H1 (cell line): ENCODE measurements around the gene MYOM1.

Experiments
- CTCF ChIP-seq, 3 experiments: IDR thresholded peaks; 1 replicate in 2 of 3; 2 replicates in 1 of 3; pipeline versions ENCODE4 v1.5.1 to v1.6.1; 2011; ENCODE audit warnings: low read length in 3 of 3, mild to moderate bottlenecking in 3 of 3, inconsistent platforms in 2 of 3, low read depth in 1 of 3, moderate library complexity in 1 of 3; ENCODE audit not compliant: insufficient read depth in 1 of 3; ENCODE audit errors: control extremely low read depth in 1 of 3
- EP300 ChIP-seq, 2 experiments: IDR thresholded peaks; 1 replicate in 1 of 2; 2 replicates in 1 of 2; pipeline ENCODE4 v1.6.1; 2011 to 2012; ENCODE audit warnings: low read depth in 2 of 2, low read length in 2 of 2, mild to moderate bottlenecking in 2 of 2, borderline replicate concordance in 1 of 2, inconsistent platforms in 1 of 2, moderate library complexity in 1 of 2
- EZH2 ChIP-seq: fragments of 200-600 bp; sonication (generic); IDR thresholded peaks from 2 replicates; pipeline ENCODE4 v1.7.1; 2012; ENCODE audit warnings: low read depth, mild to moderate bottlenecking, moderate library complexity, low read length, inconsistent platforms; ENCODE audit not compliant: severe bottlenecking
- JUN ChIP-seq: IDR thresholded peaks from 2 replicates; pipeline ENCODE4 v1.6.1; 2011; ENCODE audit warnings: low read depth, mild to moderate bottlenecking, improper control_type of control experiment, low read length
- KDM5A ChIP-seq: fragments of 200-600 bp; IDR thresholded peaks from 2 replicates; pipeline ENCODE4 v1.7.1; 2012; ENCODE audit warnings: mild to moderate bottlenecking, low read length, inconsistent platforms, mixed read lengths
- POLR2AphosphoS5 ChIP-seq: IDR thresholded peaks from 2 replicates; pipeline ENCODE4 v1.6.1; 2011; ENCODE audit warnings: low read depth, low read length
- RFX5 ChIP-seq: IDR thresholded peaks from 2 replicates; pipeline ENCODE4 v1.6.1; 2011; ENCODE audit warnings: low read depth, low read length, improper control_type of control experiment, borderline replicate concordance
- SP4 ChIP-seq: IDR thresholded peaks from 2 replicates; pipeline ENCODE4 v1.6.1; 2012; ENCODE audit warnings: low read length, inconsistent platforms
- SUZ12 ChIP-seq: fragments of 200-600 bp; sonication (generic); IDR thresholded peaks from 2 replicates; pipeline ENCODE4 v1.6.1; 2012; ENCODE audit warnings: mild to moderate bottlenecking, inconsistent platforms, low read length, moderate library complexity, mixed read lengths
- TF ChIP-seq, protein P1 (sequence below): IDR thresholded peaks from 2 replicates; pipeline ENCODE4 v1.6.1; 2012; ENCODE audit warnings: inconsistent platforms

DNA sequence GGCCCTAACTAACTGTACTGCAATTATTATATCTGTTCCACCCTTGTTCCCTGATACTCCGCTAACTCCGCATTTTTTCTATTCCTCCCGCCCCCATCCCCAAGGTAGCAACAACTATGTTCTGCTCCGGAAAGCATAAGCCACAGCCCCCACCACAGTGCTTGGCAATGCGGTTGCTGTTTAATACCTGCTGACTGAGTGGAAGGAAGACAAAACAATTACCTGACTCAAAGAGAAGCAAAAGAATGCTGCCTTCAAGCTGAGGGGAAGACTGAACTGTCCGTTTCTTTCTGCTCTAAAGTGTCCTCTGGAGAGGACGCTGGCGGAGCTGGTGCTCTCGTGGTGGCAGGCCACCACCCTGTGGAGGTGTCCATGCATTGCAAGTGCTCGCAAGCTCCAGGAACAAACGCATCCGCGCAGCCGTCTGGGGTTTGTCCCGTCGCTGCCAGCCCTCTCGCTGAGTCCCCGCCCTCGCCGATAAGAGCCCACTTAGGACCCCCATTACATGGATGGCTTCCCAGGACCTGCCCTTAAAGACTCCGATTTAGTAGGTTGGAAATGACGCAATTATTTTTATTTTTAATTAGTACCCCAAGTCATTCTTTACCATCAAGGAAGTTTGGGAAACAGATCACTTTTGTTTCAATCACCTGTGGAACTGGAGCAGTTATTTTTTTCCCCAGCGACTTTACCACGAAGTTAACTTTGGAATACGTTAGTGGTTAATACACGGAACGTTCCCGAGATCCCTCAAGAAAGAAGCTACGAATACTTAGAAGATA, 26.3 kb upstream of the MYOM1 start:
- peak; percentile 88 to 94 (median 94) for TF ChIP-seq CTCF (IDR thresholded peaks at IDR 0.05; ENCODE audit: control extremely low read depth in 1 of 3, insufficient read depth in 1 of 3, low read depth in 1 of 3, low read length in 3 of 3)
- no peak for TF ChIP-seq SP4
- no peak; the same call in 1 of the 2 replicates for TF ChIP-seq KDM5A
- TF ChIP-seq EZH2, result no peak
- no peak for TF ChIP-seq RFX5
- no peak for TF ChIP-seq SUZ12
- no peak for TF ChIP-seq POLR2AphosphoS5
- TF ChIP-seq, protein P1, sequence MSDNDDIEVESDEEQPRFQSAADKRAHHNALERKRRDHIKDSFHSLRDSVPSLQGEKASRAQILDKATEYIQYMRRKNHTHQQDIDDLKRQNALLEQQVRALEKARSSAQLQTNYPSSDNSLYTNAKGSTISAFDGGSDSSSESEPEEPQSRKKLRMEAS, result peak; percentile 72
- no peak for TF ChIP-seq JUN
- TF ChIP-seq EP300 (IDR thresholded peaks at IDR 0.05; ENCODE audit: borderline replicate concordance in 1 of 2, low read depth in 2 of 2, low read length in 2 of 2), result 0 out of 3 replicates have a peak, but pooled peaks of 1 of the 2 experiments have one; percentile 19
